ENCODE results near the gene ZNF24. TPM values are rescaled to one million over a fixed set of nuclear protein-coding genes. Genes with fewer than 3 reads are reported as not detected.

Gene ZNF24
- total RNA-seq, 1 donor from 2014 or later = 55.3 TPM

- Mint-ChIP-seq H3K27ac (no peak overlapping the region), H3K36me3 (no peaks in the 10 kb centered on the region), H3K27me3 (ENCODE audit: low read depth) (peaks cover 25% of the 10 kb centered on the region), H3K4me1 (peaks cover 2% of the 10 kb centered on the region), H3K9me3 (peaks cover 10% of the 10 kb centered on the region), H3K4me3 (peak overlapping the region; percentile 75)
- DNase-seq (ENCODE audit: low spot score in 2 of 2, unreplicated experiment in 2 of 2) = no peak
- no peak for TF ChIP-seq CTCF (IDR thresholded peaks at IDR 0.05; ENCODE audit: unreplicated experiment)
Observed at GRCh38 chr18:35377875-35378573, 33.8 kb upstream of the ZNF24 start.

GRCh38 chr18:35376742-35377695 lies 32.8 kb upstream of the ZNF24 start, which contains the start of gene ZNF396:
TSS of gene ZNF396 (minus strand) at chr18:35377337. CDS start at chr18:35374292, 3,045 bp downstream.
- H3K4me1 Mint-ChIP-seq = peaks cover 2% of the 10 kb centered on the region

GRCh38 chr18:35376393-35376741 lies 32.1 kb upstream of the ZNF24 start:
- DNase-seq (ENCODE audit: low spot score in 2 of 2, unreplicated experiment in 2 of 2) = no peak
- Mint-ChIP-seq H3K4me1 (peaks cover 2% of the 10 kb centered on the region), H3K27ac (no peak overlapping the region), H3K4me3 (peak overlapping the region; percentile 67), H3K27me3 (ENCODE audit: low read depth) (peaks cover 25% of the 10 kb centered on the region), H3K36me3 (no peaks in the 10 kb centered on the region), H3K9me3 (peaks cover 2% of the 10 kb centered on the region)
- no peak for TF ChIP-seq CTCF (IDR thresholded peaks at IDR 0.05; ENCODE audit: unreplicated experiment)

More at GRCh38 chr18:35376742-35377695, 32.8 kb upstream of the ZNF24 start, which contains the start of gene ZNF396:
- Mint-ChIP-seq H3K4me3 (peak within 1 kb of the TSS; percentile 75), H3K36me3 (no peaks in the 10 kb centered on the region), H3K9me3 (peaks cover 6% of the 10 kb centered on the region), H3K27ac (no peak within 1 kb of the TSS), H3K27me3 (ENCODE audit: low read depth) (peaks cover 25% of the 10 kb centered on the region)
- peak; percentile 32 to 64 for DNase-seq (ENCODE audit: low spot score in 2 of 2, unreplicated experiment in 2 of 2)
- TF ChIP-seq CTCF (IDR thresholded peaks at IDR 0.05; ENCODE audit: unreplicated experiment) = no peak

GRCh38 chr18:35374708-35375107 lies 30.5 kb upstream of the ZNF24 start:
- no peak for TF ChIP-seq CTCF (IDR thresholded peaks at IDR 0.05; ENCODE audit: unreplicated experiment)
- Mint-ChIP-seq H3K4me3 (no peak overlapping the region), H3K27ac (no peak overlapping the region), H3K36me3 (no peaks in the 10 kb centered on the region), H3K27me3 (ENCODE audit: low read depth) (peaks cover 25% of the 10 kb centered on the region), H3K4me1 (peaks cover 2% of the 10 kb centered on the region), H3K9me3 (no peaks in the 10 kb centered on the region)
- no peak for DNase-seq (ENCODE audit: low spot score in 2 of 2, unreplicated experiment in 2 of 2)

GRCh38 chr18:35371412-35372195 lies 27.4 kb upstream of the ZNF24 start:
- no peak overlapping the region for H3K4me3 Mint-ChIP-seq
- H3K36me3 Mint-ChIP-seq = no peaks in the 10 kb centered on the region
- H3K4me1 Mint-ChIP-seq = peaks cover 2% of the 10 kb centered on the region
- no peak for TF ChIP-seq CTCF (IDR thresholded peaks at IDR 0.05; ENCODE audit: unreplicated experiment)
- no peak overlapping the region for H3K27ac Mint-ChIP-seq
- no peaks in the 10 kb centered on the region for H3K9me3 Mint-ChIP-seq
- DNase-seq (ENCODE audit: low spot score in 2 of 2, unreplicated experiment in 2 of 2) = no peak
- H3K27me3 Mint-ChIP-seq (ENCODE audit: low read depth) = peaks cover 4% of the 10 kb centered on the region
